Type B pancreatic cell (in vitro differentiated cells): Measurements from ENCODE around the gene STIM1. TPM values are rescaled to one million over a fixed set of nuclear protein-coding genes. Genes with fewer than 3 reads are reported as not detected.
"Not testable (repeated sequence)": the region's sequence is repeated elsewhere in the genome, so short reads cannot be mapped to it uniquely, and the experiment has no call there.

Experiments
- DNase-seq: peaks from one replicate; pipeline ENCODE4 v3.0.0; 2021; ENCODE audit warnings: mixed read lengths; ENCODE audit not compliant: unreplicated experiment; ENCODE audit errors: extremely low spot score
- H3K27ac Mint-ChIP-seq: 2 replicates; pipeline ENCODE4 v1.8.0; 2021; ENCODE audit warnings: mild to moderate bottlenecking, mixed read lengths
- H3K27me3 Mint-ChIP-seq: 2 replicates; pipeline ENCODE4 v1.8.0; 2021; ENCODE audit warnings: mixed read lengths
- H3K36me3 Mint-ChIP-seq: 2 replicates; pipeline ENCODE4 v1.8.0; 2021; ENCODE audit warnings: mixed read lengths
- H3K4me1 Mint-ChIP-seq: one replicate; pipeline ENCODE4 v1.8.0; 2021; ENCODE audit warnings: mixed read lengths; ENCODE audit not compliant: unreplicated experiment
- H3K4me3 Mint-ChIP-seq: 2 replicates; pipeline ENCODE4 v1.8.0; 2021; ENCODE audit warnings: mild to moderate bottlenecking, mixed read lengths
- H3K9me3 Mint-ChIP-seq: 2 replicates; pipeline ENCODE4 v1.8.0; 2021; ENCODE audit warnings: mixed read lengths
- total RNA-seq: library from RNA; stranded (reverse); gene quantifications from 2 replicates; pipeline ENCODE4 v1.2.1, GENCODE V29; 2021; ENCODE audit warnings: low replicate concordance
- TF ChIP-seq, protein P1 (sequence below): fragments of 200-600 bp; sonication (generic); conservative IDR thresholded peaks from 2 replicates; pipeline ENCODE4 v1.5.0; 2021; ENCODE audit warnings: antibody characterized with exemption, mild to moderate bottlenecking

STIM1 gene
- total RNA-seq, 1 donor from 2014 or later = 38.9 TPM

DNA sequence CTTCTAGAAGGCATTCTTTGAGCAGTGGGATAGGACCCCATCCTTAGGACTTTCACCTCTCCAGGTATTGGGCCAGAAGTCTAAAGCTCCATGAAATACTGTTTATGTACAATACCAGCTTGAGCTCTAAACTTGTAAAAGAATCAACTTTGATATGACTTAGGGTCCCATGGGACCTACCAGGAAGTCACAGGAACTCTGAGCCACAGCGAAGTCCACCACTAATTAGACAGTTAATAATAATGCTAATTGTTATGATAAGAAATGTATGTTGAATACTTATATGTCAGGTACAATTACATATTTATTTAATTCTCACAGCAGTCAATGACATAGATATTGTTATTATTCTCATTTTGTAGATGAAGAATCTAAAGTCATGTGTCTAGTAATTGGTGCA, 35.3 kb downstream of the STIM1 start:
- H3K27me3 Mint-ChIP-seq = no peaks in the 10 kb centered on the region
- H3K27ac Mint-ChIP-seq = no peak overlapping the region
- DNase-seq = no peak
- H3K4me3 Mint-ChIP-seq = no peak overlapping the region
- H3K9me3 Mint-ChIP-seq = no peaks in the 10 kb centered on the region
- TF ChIP-seq, protein P1, sequence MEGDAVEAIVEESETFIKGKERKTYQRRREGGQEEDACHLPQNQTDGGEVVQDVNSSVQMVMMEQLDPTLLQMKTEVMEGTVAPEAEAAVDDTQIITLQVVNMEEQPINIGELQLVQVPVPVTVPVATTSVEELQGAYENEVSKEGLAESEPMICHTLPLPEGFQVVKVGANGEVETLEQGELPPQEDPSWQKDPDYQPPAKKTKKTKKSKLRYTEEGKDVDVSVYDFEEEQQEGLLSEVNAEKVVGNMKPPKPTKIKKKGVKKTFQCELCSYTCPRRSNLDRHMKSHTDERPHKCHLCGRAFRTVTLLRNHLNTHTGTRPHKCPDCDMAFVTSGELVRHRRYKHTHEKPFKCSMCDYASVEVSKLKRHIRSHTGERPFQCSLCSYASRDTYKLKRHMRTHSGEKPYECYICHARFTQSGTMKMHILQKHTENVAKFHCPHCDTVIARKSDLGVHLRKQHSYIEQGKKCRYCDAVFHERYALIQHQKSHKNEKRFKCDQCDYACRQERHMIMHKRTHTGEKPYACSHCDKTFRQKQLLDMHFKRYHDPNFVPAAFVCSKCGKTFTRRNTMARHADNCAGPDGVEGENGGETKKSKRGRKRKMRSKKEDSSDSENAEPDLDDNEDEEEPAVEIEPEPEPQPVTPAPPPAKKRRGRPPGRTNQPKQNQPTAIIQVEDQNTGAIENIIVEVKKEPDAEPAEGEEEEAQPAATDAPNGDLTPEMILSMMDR = no peak
- H3K4me1 Mint-ChIP-seq = no peaks in the 10 kb centered on the region
- H3K36me3 Mint-ChIP-seq = no peaks in the 10 kb centered on the region

DNA sequence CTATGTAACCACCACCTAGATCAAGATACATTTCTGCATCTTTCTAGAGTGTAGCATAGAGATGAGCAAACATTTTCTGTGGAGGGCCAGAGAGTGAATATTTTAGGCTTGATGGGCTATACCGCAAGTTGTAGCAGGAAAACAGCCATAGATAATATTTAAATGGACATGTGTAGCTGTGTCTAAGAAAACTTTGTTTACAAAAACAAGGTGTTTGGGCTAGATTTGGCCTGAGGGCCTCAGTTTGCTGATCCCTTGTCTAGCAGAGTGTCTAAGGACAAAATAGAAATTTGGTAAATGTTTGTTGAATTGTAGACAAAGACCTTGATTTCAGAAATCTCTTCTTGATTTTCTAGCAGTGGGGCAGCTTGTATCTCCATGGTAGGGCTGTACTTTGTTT, 36.3 kb downstream of the STIM1 start:
- no peaks in the 10 kb centered on the region for H3K36me3 Mint-ChIP-seq
- no peaks in the 10 kb centered on the region for H3K27me3 Mint-ChIP-seq
- H3K4me3 Mint-ChIP-seq = no peak overlapping the region
- no peaks in the 10 kb centered on the region for H3K9me3 Mint-ChIP-seq
- no peaks in the 10 kb centered on the region for H3K4me1 Mint-ChIP-seq
- no peak overlapping the region for H3K27ac Mint-ChIP-seq
- TF ChIP-seq, protein P1 = no peak
- DNase-seq = no peak

DNA sequence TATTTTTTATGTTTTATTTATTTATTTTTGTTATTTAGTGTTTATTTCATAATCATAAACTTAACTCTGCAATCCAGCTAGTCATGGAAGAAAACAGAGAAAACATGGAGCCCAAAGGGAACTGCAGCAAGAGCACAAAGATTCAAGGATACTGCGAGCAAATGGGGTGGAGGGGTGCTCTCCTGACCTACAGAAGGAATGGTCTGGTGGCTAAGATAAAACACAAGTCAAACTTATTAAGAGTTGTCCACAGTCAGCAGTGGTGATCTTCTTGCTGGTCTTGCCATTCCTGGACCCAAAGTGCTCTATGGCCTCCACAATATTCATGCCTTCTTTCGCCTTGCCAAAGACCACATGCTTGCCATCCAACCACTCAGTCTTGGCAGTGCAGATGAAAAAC, 36.7 kb downstream of the STIM1 start:
- Mint-ChIP-seq H3K4me1 (no peaks in the 10 kb centered on the region), H3K36me3 (no peaks in the 10 kb centered on the region), H3K27me3 (no peaks in the 10 kb centered on the region), H3K9me3 (no peaks in the 10 kb centered on the region), H3K4me3 (no peak overlapping the region), H3K27ac (no peak overlapping the region)
- DNase-seq = no peak
- TF ChIP-seq, protein P1 = no peak

DNA sequence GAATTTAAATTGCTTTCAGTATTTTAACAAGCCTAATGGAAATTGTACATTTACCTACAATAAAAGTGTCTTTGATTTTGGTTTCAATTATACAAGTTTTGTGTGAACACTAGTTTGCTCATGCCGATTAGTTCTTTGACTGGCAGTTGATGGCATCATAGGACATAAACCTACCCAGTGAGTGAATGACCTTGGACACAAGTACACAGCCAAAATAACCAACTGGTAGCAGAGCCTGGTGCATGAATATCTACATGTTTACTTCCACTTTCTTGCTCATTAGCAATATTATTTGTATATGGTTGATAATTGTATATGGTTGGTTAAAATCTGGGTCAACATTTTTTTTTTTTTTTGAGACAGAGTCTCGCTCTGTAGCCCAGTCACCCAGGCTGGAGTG, 37.8 kb downstream of the STIM1 start:
- H3K9me3 Mint-ChIP-seq = no peaks in the 10 kb centered on the region
- DNase-seq = no peak
- no peaks in the 10 kb centered on the region for H3K4me1 Mint-ChIP-seq
- no peak overlapping the region for H3K4me3 Mint-ChIP-seq
- H3K27me3 Mint-ChIP-seq = no peaks in the 10 kb centered on the region
- TF ChIP-seq, protein P1 = no peak
- H3K36me3 Mint-ChIP-seq = no peaks in the 10 kb centered on the region
- peak overlapping the region; percentile 74 for H3K27ac Mint-ChIP-seq

DNA sequence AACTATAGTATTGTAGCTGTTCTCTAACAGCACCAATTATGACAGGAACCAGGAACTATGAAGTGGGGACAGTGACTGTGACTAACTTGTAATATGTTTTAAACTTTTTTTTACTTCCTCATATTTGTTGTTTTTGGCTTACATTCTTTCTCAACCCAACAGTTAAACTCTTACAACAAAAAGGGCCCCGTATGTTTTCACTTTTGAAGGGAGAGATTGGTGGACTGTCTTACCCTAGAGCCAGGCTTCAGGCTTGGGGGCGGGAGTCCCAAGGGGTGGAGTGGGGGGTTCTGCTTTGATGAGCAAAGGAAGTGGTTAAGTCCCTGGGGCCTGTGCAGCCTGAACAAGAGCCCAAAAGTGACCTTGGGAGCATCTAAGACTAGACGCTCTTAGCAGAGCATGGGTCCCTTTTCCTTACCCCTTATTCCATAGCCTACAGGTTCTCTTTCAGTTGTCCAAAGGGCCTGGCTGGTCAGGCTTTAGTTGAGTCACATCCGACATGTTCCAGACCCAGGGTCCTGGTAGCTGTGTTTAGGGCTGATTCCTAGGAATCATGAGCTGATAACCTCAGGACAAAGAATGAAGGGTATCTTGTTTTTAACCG, 38.8 kb downstream of the STIM1 start:
- TF ChIP-seq, protein P1 = no peak
- peak overlapping the region; percentile 74 for H3K27ac Mint-ChIP-seq
- no peaks in the 10 kb centered on the region for H3K27me3 Mint-ChIP-seq
- H3K36me3 Mint-ChIP-seq = no peaks in the 10 kb centered on the region
- no peaks in the 10 kb centered on the region for H3K9me3 Mint-ChIP-seq
- DNase-seq = no peak
- no peak overlapping the region for H3K4me3 Mint-ChIP-seq
- no peaks in the 10 kb centered on the region for H3K4me1 Mint-ChIP-seq

DNA sequence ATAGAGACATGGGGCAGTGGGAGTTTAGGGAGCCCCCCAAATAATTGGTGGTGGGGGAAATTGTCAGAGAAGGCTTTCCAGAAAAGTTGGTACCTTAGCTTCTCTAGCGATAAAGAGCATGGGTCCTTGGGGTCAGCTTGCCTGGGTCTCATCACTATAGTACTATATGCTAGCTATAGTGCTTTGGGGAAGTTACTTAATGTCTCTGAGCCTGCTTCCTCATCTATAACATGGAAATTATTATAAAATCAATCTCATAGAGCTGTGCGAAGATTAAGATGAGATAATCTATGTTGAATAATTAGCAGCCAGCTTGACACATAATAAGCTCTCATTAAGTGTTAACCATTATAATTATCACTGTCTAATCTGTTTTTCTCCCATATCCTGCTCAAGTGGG, 41.2 kb downstream of the STIM1 start:
- Mint-ChIP-seq H3K27ac (no peak overlapping the region), H3K9me3 (no peaks in the 10 kb centered on the region), H3K36me3 (no peaks in the 10 kb centered on the region), H3K4me3 (no peak overlapping the region), H3K27me3 (no peaks in the 10 kb centered on the region), H3K4me1 (no peaks in the 10 kb centered on the region)
- no peak for DNase-seq
- TF ChIP-seq, protein P1 = no peak

DNA sequence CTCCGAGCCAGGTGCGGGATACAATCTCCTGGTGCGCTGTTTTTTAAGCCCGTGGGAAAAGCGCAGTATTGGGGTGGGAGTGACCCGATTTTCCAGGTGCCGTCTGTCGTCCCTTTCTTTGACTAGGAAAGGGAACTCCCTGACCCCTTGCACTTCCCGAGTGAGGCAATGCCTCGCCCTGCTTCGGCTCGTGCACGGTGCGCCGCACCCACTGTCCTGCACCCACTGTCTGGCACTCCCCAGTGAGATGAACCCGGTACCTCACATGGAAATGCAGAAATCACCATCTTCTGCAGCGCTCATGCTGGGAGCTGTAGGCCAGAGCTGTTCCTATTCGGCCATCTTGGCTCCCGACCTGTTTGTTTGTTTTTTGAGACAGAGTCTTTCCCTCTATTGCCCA, 44.8 kb downstream of the STIM1 start:
- H3K27ac Mint-ChIP-seq = not testable (repeated sequence)

More for the DNA sequence above, 44.8 kb downstream of the STIM1 start:
- H3K36me3 Mint-ChIP-seq, H3K9me3 Mint-ChIP-seq, H3K4me3 Mint-ChIP-seq, H3K27me3 Mint-ChIP-seq, DNase-seq: not testable (repeated sequence)
- peaks cover 18% of the 10 kb centered on the region for H3K4me1 Mint-ChIP-seq
